Muscle layer of colon (tissue), 2 donors: Measurements from ENCODE around the gene COBL.

ENCODE experiments used
- H3K27ac ChIP-seq: one replicate; pipeline ENCODE4 v1.7.0; 2013; ENCODE audit warnings: low read depth, mild to moderate bottlenecking, low read length, moderate library complexity
- H3K27me3 ChIP-seq, 2 donors: one replicate each; pipeline ENCODE4 v1.7.0; 2013; ENCODE audit warnings: low read length in 2 of 2, mild to moderate bottlenecking in 2 of 2; ENCODE audit not compliant: insufficient read depth in 2 of 2, control insufficient read depth in 1 of 2
- H3K36me3 ChIP-seq: one replicate; pipeline ENCODE4 v1.7.0; 2013; ENCODE audit warnings: mild to moderate bottlenecking, low read length; ENCODE audit not compliant: insufficient read depth
- H3K4me1 ChIP-seq: one replicate; pipeline ENCODE4 v1.7.0; 2013; ENCODE audit warnings: mild to moderate bottlenecking, low read length; ENCODE audit not compliant: insufficient read depth
- H3K4me3 ChIP-seq, 2 donors: one replicate each; pipeline ENCODE4 v1.7.0; 2013; ENCODE audit warnings: low read length in 2 of 2, low read depth in 1 of 2, mild to moderate bottlenecking in 1 of 2, moderate library complexity in 1 of 2
- H3K9ac ChIP-seq: one replicate; pipeline ENCODE4 v1.7.0; 2013; ENCODE audit warnings: low read length
- H3K9me3 ChIP-seq: one replicate; pipeline ENCODE4 v1.7.0; 2013; ENCODE audit warnings: mild to moderate bottlenecking, low read length
- donor health status: abdominal sarcoma.
- donor health status: Adenocarcinoma of cecum.

COBL gene

GRCh38 chr7:51280156-51280555, 36.5 kb downstream of the COBL start:
- no peaks in the 10 kb centered on the region for H3K4me1 ChIP-seq
- no peaks in the 10 kb centered on the region for H3K27me3 ChIP-seq
- H3K9me3 ChIP-seq, result no peaks in the 10 kb centered on the region
- no peak overlapping the region for H3K27ac ChIP-seq
- no peak overlapping the region for H3K4me3 ChIP-seq
- H3K9ac ChIP-seq, result no peak overlapping the region
- no peaks in the 10 kb centered on the region for H3K36me3 ChIP-seq

GRCh38 chr7:51279391-51280023, 37.1 kb downstream of the COBL start:
- Histone ChIP-seq H3K9ac (no peak overlapping the region), H3K27ac (no peak overlapping the region), H3K4me1 (no peaks in the 10 kb centered on the region), H3K36me3 (no peaks in the 10 kb centered on the region), H3K4me3 (no peak overlapping the region), H3K27me3 (no peaks in the 10 kb centered on the region), H3K9me3 (no peaks in the 10 kb centered on the region)

GRCh38 chr7:51278797-51279196, 37.8 kb downstream of the COBL start:
- Histone ChIP-seq H3K4me3 (no peak overlapping the region), H3K27me3 (no peaks in the 10 kb centered on the region), H3K9me3 (no peaks in the 10 kb centered on the region), H3K9ac (no peak overlapping the region), H3K36me3 (no peaks in the 10 kb centered on the region), H3K4me1 (no peaks in the 10 kb centered on the region), H3K27ac (no peak overlapping the region)

GRCh38 chr7:51276967-51277366, 39.6 kb downstream of the COBL start:
- no peak overlapping the region for H3K27ac ChIP-seq
- H3K4me3 ChIP-seq, result no peak overlapping the region
- H3K4me1 ChIP-seq, result no peaks in the 10 kb centered on the region
- no peaks in the 10 kb centered on the region for H3K27me3 ChIP-seq
- H3K9me3 ChIP-seq, result no peaks in the 10 kb centered on the region
- no peak overlapping the region for H3K9ac ChIP-seq
- H3K36me3 ChIP-seq, result no peaks in the 10 kb centered on the region

DNA sequence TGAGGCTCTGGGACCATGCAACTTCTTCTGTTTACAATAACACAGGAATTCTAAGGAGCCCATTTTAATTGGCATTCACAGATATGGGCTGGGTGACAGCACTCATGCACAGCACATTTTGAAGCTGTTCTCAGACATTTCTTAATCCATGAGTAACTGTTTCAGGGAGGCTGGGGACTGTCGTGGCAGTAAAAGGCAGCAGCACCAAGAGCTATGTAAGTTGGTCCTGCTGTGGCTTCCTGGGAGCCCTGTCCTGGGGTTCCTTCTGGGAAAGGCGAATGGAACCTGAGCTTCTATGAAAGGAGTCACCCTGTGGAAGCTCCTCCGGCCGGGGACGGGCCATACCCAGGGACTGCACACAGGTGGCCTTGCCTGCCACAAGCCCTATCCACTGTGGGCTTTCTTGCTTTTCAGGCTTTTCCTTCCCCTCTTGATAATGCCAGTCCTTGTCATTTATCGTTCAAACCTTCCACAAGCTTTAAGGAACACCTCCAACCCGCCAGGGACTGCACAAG, 40.5 kb downstream of the COBL start:
- no peak overlapping the region for H3K9ac ChIP-seq
- H3K4me1 ChIP-seq, result no peaks in the 10 kb centered on the region
- no peak overlapping the region for H3K27ac ChIP-seq

GRCh38 chr7:51275532-51275931, 41.1 kb downstream of the COBL start:
- Histone ChIP-seq H3K27ac (no peak overlapping the region), H3K4me1 (no peaks in the 10 kb centered on the region), H3K4me3 (no peak overlapping the region), H3K9ac (no peak overlapping the region), H3K9me3 (no peaks in the 10 kb centered on the region), H3K36me3 (no peaks in the 10 kb centered on the region), H3K27me3 (no peaks in the 10 kb centered on the region)

More for the DNA sequence above, 40.5 kb downstream of the COBL start:
- Histone ChIP-seq H3K4me3 (no peak overlapping the region), H3K27me3 (no peaks in the 10 kb centered on the region), H3K9me3 (no peaks in the 10 kb centered on the region), H3K36me3 (no peaks in the 10 kb centered on the region)

DNA sequence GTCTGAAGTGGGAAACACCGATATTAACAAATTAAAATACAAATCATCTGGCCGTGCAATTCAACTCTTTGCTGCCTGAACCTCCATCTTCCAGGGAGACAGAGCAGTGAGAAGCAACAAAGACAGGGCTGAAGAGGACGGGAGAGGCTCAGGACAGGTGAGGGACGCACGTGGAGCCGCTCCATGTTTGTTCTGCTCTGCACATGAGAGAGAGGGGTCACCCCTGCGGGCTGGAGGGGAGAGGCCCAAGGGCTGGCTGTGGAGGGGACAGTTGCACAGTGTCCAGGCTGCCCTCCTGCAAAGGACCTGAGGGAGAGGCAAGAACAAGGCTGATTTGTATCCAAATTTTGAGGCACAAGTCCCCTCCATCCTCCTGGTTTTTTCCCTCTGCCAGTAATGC, 41.7 kb downstream of the COBL start:
- Histone ChIP-seq H3K27ac (no peak overlapping the region), H3K27me3 (no peaks in the 10 kb centered on the region), H3K9me3 (no peaks in the 10 kb centered on the region), H3K36me3 (no peaks in the 10 kb centered on the region), H3K4me3 (no peak overlapping the region), H3K9ac (no peak overlapping the region), H3K4me1 (no peaks in the 10 kb centered on the region)

GRCh38 chr7:51274001-51274400, 42.6 kb downstream of the COBL start:
- no peak overlapping the region for H3K27ac ChIP-seq
- no peaks in the 10 kb centered on the region for H3K36me3 ChIP-seq
- H3K9ac ChIP-seq, result no peak overlapping the region
- H3K9me3 ChIP-seq, result no peaks in the 10 kb centered on the region
- no peaks in the 10 kb centered on the region for H3K27me3 ChIP-seq
- no peak overlapping the region for H3K4me3 ChIP-seq
- H3K4me1 ChIP-seq, result no peaks in the 10 kb centered on the region

- Histone ChIP-seq H3K4me3 (no peak overlapping the region), H3K27me3 (no peaks in the 10 kb centered on the region), H3K9me3 (no peaks in the 10 kb centered on the region), H3K9ac (no peak overlapping the region), H3K36me3 (no peaks in the 10 kb centered on the region), H3K4me1 (no peaks in the 10 kb centered on the region), H3K27ac (no peak overlapping the region)
These were observed 43.2 kb downstream of the COBL start for GRCh38 chr7:51273360-51273759.

DNA sequence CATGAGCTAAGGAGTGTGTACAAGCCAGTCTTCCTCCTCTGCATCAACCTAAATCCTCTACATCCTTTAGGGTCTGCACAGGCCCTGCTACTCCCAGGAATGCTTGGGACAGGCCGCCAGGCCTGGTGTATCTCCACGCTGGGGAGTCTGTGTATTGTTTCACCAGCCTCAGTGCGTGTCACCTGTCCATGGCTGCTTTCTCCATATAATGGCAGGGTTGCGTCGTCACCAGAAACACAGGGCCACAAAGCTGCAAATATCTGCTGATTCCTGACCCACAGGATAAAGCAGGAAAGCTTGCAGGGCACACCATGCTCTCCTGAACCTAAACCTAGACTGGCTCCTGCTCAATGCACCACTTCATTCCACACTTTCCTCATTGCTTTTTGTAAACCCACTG, 45.6 kb downstream of the COBL start:
- Histone ChIP-seq H3K9ac (no peak overlapping the region), H3K4me1 (no peaks in the 10 kb centered on the region), H3K27ac (no peak overlapping the region)

GRCh38 chr7:51269911-51270310, 46.7 kb downstream of the COBL start:
- Histone ChIP-seq H3K9ac (no peak overlapping the region), H3K4me1 (no peaks in the 10 kb centered on the region), H3K36me3 (no peaks in the 10 kb centered on the region), H3K9me3 (no peaks in the 10 kb centered on the region), H3K27me3 (no peaks in the 10 kb centered on the region), H3K4me3 (no peak overlapping the region), H3K27ac (no peak overlapping the region)

More for the DNA sequence above, 45.6 kb downstream of the COBL start:
- no peaks in the 10 kb centered on the region for H3K36me3 ChIP-seq
- H3K4me3 ChIP-seq, result no peak overlapping the region
- H3K9me3 ChIP-seq, result no peaks in the 10 kb centered on the region
- H3K27me3 ChIP-seq, result no peaks in the 10 kb centered on the region

DNA sequence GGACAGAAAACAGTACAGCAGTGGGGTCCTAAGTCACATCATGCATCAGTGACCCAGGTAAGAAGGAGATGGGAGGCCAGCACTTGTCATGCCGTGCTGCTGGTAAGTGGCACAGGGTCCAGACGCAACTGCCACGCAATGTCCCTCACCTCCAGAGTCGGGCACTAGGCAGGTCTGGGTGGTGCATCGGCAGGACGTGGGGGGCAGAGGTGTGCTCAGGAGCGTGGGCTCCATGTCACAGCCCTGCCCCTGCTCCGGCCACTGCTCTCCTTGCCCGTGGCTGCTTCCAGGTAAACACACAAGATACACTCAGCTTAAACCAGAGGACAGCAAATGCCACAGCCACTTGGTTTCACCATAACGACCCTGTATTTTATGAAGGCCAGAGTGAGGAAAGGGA, 47.3 kb downstream of the COBL start:
- Histone ChIP-seq H3K9me3 (no peaks in the 10 kb centered on the region), H3K9ac (no peak overlapping the region), H3K27ac (no peak overlapping the region), H3K27me3 (no peaks in the 10 kb centered on the region), H3K4me1 (no peaks in the 10 kb centered on the region), H3K36me3 (no peaks in the 10 kb centered on the region), H3K4me3 (no peak overlapping the region)
